Fibroblast of skin of abdomen (primary cell): ENCODE measurements around the gene CHID1.

ENCODE experiments used
- DNase-seq: peaks from one replicate; pipeline ENCODE4 v3.0.0-alpha.2; 2013

The CHID1 gene

DNA sequence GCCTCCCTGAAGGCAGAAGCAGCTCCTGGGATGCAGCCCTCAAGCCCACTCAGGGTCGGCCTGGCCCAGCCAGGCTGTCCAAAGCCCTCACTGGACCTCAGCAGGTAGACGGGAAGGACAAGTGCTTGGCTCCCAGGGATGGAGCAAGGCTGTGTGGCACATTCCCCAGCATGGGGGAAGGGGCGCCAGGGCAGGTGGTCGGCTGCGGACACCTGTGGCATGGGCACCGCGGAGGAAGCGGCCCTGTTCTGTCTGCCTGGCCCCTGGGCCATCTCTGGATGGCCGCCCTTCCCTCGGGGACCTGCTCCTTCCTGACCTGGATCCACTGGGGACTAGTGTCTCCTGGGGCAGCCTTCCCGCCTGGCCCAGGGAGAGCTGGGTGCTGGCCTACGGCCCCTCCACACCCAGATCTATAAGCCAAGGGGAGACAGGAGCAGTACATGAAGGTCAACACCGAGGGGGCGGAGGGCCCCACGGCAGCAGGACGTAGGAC, 26.0 kb downstream of the CHID1 start:
- no peak for DNase-seq

DNA sequence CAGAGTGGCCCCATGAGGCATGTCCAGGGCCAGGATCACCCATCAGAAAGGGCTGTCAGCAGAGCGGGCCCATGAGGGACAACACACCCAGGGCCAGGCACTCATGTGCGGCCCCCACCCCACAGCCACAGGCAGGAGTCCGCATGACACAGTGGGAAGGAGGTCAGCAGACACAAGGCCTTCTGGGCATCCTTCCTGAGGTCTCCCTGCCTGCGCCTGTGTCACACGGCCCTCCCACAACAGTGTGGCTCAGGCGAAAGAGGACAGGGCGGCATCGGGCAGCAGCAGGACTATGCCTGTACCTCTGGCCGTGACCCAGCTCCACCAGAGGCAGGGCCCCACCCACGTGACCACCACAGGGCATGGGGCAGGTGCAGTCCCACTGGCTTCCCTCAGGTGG, 27.1 kb downstream of the CHID1 start:
- DNase-seq: no peak

GRCh38 chr11:882596-882995, 28.0 kb downstream of the CHID1 start:
- peak; percentile 49 for DNase-seq

- no peak for DNase-seq
These were observed 30.2 kb downstream of the CHID1 start for GRCh38 chr11:880447-880846.

DNA sequence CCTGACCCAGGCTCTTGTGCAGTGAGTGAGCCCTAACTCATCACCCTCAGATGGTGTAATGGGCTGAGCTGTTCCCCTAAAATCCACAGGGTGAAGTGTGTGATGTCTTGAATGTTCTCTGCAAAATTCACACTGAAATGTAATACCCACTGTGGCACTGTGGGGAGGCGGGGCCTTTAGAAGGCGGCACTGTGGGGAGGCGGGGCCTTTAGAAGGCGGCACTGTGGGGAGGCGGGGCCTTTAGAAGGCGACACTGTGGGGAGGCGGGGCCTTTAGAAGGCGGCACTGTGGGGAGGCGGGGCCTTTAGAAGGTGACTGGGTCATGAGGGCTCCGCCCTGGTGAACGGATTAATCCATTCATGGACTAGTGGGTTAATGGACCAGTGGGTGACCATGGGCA, 33.0 kb downstream of the CHID1 start:
- DNase-seq: no peak

DNA sequence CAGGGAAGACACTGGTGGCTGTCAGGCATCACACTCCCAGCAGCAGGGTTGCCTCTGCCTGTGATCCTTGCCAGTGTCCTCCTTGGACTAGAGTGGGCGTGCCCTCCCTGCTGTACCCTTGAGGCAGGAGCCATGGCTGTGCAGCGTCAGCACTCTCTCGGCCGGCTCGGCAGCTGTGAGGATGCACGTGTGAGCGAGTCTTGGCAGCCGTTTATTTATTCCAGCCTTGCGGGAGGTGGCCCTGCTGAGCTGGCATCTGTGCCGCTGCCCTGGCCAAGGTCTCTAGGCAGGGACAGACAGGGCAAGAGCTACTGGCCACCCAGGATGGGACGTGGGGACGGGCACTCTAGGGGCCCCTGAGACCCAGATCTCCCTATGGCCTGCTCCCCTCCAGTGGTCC, 34.1 kb downstream of the CHID1 start:
- no peak for DNase-seq

DNA sequence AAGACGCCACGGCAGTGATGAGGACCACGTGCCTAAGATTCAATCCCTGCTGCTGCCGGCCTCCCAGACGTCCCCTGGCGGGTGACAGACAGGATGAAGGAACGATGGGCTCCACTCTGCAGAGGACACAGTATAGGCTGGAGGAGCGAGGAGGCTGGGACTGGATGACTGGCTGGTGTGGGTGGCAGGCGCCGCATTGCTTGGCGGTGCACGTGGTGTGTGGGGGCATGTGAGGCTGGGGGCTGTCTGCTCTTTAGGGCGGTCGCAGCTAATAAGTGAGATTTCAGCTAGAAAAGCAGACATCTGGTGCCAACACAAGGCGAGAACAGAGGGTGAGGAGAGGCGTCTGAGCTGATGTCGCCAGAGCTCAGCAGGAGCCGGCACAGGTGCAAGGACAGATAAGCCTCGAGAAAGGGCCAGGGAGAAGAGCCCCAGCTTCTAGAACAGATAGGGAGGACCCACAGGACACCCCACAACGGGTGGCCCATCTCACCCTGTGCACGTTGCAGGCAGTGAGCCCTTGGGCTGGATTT, 34.8 kb downstream of the CHID1 start:
- DNase-seq: no peak

GRCh38 chr11:875203-875602, 35.4 kb downstream of the CHID1 start:
- no peak for DNase-seq

DNA sequence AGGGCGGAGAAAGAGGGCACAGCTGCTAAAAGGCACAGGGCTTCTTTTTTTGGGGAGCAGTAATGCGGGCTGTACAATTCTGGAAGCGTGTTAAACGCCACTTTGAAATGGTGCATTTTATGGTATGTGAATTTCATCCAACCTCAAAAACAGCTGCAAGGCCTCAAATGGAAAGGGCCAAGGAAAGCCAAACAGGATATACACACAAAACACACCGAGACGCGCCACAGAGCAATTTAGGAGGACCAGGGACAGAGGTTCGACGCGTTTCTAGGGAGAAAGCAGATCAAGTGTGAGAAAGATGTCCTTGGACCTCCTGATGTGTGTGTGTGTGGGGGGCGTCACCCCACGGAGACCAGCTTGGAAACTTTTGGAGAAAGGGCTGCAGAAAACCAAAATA, 36.9 kb downstream of the CHID1 start:
- no peak for DNase-seq

GRCh38 chr11:872799-873198, 37.8 kb downstream of the CHID1 start:
- DNase-seq: no peak

DNA sequence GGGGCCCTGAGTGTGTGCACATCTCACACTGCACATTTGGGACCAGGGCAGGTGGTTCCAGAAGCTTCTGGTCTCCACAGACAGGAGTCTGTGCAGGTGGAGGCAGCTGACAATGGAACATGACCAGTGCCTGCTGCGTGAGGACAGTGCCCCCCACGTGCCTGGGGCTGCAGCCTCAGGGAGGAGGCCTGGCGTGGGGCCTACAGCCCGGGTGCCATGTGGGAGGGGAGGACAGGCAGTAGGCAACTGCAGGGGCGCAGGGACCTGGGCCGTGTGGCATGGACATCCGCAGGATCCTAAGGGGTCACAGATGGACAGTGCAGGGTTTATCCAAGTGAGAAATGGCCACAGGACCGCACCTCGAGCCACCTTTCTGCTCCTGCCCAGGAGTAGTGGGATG, 39.1 kb downstream of the CHID1 start:
- DNase-seq: no peak

DNA sequence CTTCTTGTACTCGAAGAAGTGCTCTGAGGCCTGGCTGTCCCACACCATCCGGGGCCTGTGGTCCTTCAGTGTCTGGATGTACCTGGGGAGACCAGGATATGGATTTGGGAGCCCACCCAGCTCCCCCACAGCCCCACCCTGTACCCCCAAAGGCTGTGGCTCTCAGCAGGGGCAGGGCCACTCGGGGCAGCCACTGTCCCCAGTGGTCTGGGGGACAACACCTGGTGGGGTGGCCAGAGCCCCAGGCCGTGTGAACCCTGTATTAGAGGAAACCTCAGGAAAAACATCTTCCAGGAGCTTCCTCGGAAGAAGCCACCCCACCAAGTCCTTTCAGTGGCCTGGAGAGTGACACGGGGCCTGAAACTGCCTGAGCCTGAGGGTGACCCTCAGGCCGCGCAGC, 40.2 kb downstream of the CHID1 start:
- DNase-seq: no peak

- no peak for DNase-seq
These were observed 40.5 kb downstream of the CHID1 start for GRCh38 chr11:870127-870413.

DNA sequence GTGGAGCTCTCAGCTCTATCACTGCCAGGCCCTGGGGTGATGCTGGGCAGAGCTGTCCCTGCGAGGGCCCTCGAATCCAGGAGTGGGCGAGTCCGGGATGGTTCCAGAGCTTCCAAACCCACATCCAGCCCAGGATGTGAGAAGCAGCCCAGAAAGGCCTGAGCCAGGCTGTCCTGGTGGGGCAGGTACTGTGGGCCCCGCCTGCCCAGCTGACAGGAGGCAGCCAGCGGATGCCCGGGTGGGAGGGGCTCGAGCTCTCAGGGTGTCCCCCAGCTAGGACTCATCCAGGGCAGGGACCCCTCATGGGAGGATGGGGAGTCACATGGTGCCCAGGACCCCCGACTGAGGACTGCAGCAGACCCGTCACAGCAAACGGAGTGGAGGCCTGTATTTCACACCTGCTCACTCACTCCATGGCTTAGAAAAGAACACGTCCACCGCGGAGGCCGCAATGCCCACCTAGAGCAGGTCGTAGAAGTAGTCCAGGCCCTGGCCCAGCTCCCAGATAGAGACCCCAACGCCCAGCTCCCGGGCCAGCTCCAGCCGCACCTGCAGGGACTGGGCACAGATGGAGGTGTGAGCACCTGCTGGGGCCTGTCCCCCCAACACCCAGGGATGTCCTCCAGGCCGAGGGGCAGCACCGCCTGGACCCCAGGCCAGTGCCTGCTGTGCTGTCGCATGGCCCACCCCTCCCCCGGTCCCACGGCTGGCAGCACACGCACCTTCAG, 41.0 kb downstream of the CHID1 start:
- no peak for DNase-seq

DNA sequence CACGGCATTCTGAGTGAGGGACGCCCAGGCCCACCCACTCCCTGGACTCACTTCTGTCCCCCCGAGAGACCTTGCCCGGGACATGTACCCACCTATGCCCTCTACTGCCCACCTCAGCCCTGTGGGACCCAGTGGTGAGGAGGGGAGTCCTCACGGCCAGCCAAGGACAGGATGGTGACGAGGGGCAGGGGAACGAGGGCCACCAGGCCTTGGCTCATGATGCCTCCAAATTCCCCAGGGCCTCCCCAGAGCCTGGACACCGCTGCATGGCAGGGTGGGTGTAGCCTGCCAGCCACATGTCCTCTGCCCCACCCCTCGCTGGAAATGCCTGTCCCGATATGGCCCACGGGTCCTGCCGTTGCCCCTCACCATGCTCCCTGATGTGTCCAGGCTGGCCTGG, 41.8 kb downstream of the CHID1 start:
- DNase-seq: no peak

DNA sequence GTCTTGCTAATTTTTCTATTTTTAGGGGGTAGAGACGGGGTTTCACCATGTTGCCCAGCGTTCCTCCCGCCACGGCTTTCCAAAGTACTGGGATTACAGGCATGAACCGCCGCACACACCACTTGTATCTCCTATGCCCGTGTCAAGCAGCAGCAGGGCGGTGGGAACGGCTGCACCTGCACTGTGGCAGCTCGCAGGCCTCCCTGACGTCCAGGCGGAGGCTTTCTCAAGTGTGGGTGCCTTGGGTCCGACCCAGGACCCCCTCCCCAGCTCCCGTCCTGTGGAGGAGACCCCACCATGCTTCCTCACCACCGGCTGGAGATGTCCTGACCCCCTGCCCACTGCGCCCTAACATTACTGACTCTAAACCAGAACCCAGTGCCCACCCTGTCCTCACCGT, 42.2 kb downstream of the CHID1 start:
- DNase-seq: no peak

DNA sequence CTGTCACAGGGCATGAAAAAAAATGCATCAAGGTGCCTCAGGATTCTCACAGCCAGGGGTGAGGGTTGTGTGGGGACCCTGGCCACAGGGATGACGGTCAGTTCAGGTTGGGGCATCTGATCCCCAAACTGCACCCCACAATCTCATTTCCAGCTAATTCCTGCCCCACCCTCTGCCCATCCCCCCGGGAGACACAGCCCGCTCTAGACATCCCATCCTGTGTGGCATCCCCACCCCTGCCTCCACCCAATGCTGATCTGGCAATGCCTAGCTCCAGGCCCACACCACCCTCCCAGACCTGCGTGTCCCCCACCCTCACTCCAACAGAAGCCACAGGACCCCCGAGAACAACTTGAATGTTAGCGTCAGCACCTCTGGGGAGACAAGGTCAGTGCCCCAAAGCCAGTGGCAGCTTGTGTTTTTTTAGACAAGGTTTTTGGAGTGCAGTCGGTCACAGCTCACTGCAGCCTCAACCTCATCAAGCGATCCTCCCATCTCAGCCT, 42.7 kb downstream of the CHID1 start:
- no peak for DNase-seq

DNA sequence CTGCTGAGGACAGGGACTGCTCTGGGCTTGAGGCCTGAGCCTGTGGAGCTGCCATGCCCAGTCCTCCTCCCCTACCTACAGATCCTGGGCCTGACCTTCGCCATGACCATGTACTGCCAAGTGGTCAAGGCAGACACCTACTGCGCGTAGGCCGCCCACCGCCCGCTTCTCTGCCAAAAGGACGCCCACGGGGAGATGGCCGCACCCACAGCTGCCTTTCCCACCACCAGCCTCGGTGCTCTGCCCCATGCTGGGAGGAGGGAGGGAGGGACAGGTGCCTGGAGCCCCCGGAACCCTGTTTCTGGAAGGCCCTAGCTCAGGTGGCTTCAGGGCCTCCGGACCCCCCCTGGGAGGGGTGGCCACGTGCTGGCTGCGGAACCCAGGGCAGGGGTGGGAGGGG, 44.1 kb downstream of the CHID1 start:
- no peak for DNase-seq

GRCh38 chr11:865462-866430, 44.9 kb downstream of the CHID1 start:
- DNase-seq: no peak

DNA sequence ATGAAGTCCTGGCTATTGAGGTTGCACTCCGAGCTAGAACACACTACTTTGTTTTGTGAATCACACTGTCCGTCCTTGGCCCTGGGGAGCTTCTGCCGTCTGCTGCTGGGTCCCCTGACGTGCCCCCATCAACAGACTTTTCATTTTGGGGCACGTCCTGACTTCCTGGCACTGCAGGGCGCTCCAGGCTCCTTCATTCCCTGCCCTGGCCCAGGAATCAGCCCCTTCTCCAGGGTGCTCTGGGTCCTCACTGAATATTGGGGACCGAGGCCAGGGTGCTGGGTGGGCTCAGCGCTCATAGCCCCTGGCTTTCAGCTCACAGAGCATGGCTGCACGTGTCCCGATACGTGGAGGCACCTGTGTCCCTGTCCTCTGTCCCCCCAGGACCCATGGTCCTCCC, 45.7 kb downstream of the CHID1 start:
- DNase-seq: no peak

- no peak for DNase-seq
These were observed 46.4 kb downstream of the CHID1 start for GRCh38 chr11:863910-864827.
